Loucy (cell line): ENCODE results near the gene SYNPR.

Experiments used
- CTCF ChIP-seq: fragments of 200-600 bp; sonication (generic); conservative IDR thresholded peaks from 2 replicates; pipeline ENCODE4 v1.5.1; 2014; ENCODE audit warnings: mild to moderate bottlenecking, antibody characterized with exemption, low read length
- EZH2phosphoT487 ChIP-seq: fragments of 200-600 bp; IDR thresholded peaks from 2 replicates; pipeline ENCODE4 v1.6.1; 2018; ENCODE audit warnings: antibody characterized with exemption, mild to moderate bottlenecking, moderate library complexity, borderline replicate concordance

- TF ChIP-seq CTCF (peak; percentile 31; the same call in 1 of the 2 replicates), EZH2phosphoT487 (no peak)
Observed at GRCh38 chr3:63661242-63661641, 383.1 kb downstream of the SYNPR start.
